Measurements from ENCODE around the gene RAB9B. TPM values are rescaled to one million over a fixed set of nuclear protein-coding genes. Genes with fewer than 3 reads are reported as not detected.
A peak's percentile ranks its signal among the peaks of the same experiment; 100 is the strongest.

Gene RAB9B
- total and polyA plus RNA-seq, 7 donors, result 0.47 to 15.2 (median 2.9) TPM

GRCh38 chrX:103792916-103793544 lies 39.0 kb downstream of the RAB9B start:
- H3K9me3 ChIP-seq, result no peaks in the 10 kb centered on the region
- H3K4me1 ChIP-seq, result no peaks in the 10 kb centered on the region
- ATAC-seq (peak in 3 of 4 donors; percentile 23 to 54 (median 50)), DNase-seq (no peak)
- no peak overlapping the region for H3K27ac ChIP-seq
- H3K27me3 ChIP-seq (ENCODE audit: insufficient read depth in 3 of 3, low read length in 2 of 3), result no peaks in the 10 kb centered on the region
- H3K4me3 ChIP-seq, result no peak overlapping the region
- TF ChIP-seq CTCF (IDR thresholded peaks at IDR 0.05), result no peak
- 56 to 70% (median 69%) methylated on average over 6 of the region's 6 CpGs for WGBS, 3 donors
- intact Hi-C loops (cut with DNase I), result no loop called here
- no peaks in the 10 kb centered on the region for H3K36me3 ChIP-seq (ENCODE audit: insufficient read depth in 1 of 2, low read depth in 1 of 2)

GRCh38 chrX:103791826-103792485 lies 40.1 kb downstream of the RAB9B start:
- DNase-seq (no peak), ATAC-seq (no peak)
- no peaks in the 10 kb centered on the region for H3K9me3 ChIP-seq
- H3K27ac ChIP-seq, result no peak overlapping the region
- 55 to 61% (median 55%) methylated on average over 2 of the region's 2 CpGs for WGBS, 3 donors
- no peak overlapping the region for H3K4me3 ChIP-seq
- intact Hi-C loops (cut with DNase I), result no loop called here
- H3K27me3 ChIP-seq (ENCODE audit: insufficient read depth in 3 of 3, low read length in 2 of 3), result no peaks in the 10 kb centered on the region
- no peaks in the 10 kb centered on the region for H3K4me1 ChIP-seq
- no peak for TF ChIP-seq CTCF (IDR thresholded peaks at IDR 0.05)
- no peaks in the 10 kb centered on the region for H3K36me3 ChIP-seq (ENCODE audit: insufficient read depth in 1 of 2, low read depth in 1 of 2)

GRCh38 chrX:103791228-103791627 lies 40.8 kb downstream of the RAB9B start:
- no peak overlapping the region for H3K4me3 ChIP-seq
- intact Hi-C loops (cut with DNase I), result no loop called here
- H3K9me3 ChIP-seq, result no peaks in the 10 kb centered on the region
- H3K27me3 ChIP-seq (ENCODE audit: insufficient read depth in 3 of 3, low read length in 2 of 3), result no peaks in the 10 kb centered on the region
- WGBS, 3 donors, result 61 to 79% (median 79%) methylated on average over 4 of the region's 4 CpGs
- H3K4me1 ChIP-seq, result no peaks in the 10 kb centered on the region
- H3K36me3 ChIP-seq (ENCODE audit: insufficient read depth in 1 of 2, low read depth in 1 of 2), result no peaks in the 10 kb centered on the region
- ATAC-seq (no peak), DNase-seq (no peak)
- no peak overlapping the region for H3K27ac ChIP-seq
- TF ChIP-seq CTCF (IDR thresholded peaks at IDR 0.05), result no peak

GRCh38 chrX:103789004-103789403 lies 43.1 kb downstream of the RAB9B start:
- intact Hi-C loops (cut with DNase I), result no loop called here
- H3K36me3 ChIP-seq (ENCODE audit: insufficient read depth in 1 of 2, low read depth in 1 of 2), result no peaks in the 10 kb centered on the region
- TF ChIP-seq CTCF (IDR thresholded peaks at IDR 0.05), result no peak
- no peak for ATAC-seq
- H3K4me3 ChIP-seq, result no peak overlapping the region
- DNase-seq, result no peak
- no peaks in the 10 kb centered on the region for H3K4me1 ChIP-seq
- H3K27ac ChIP-seq, result no peak overlapping the region
- no peaks in the 10 kb centered on the region for H3K27me3 ChIP-seq (ENCODE audit: insufficient read depth in 3 of 3, low read length in 2 of 3)
- no peaks in the 10 kb centered on the region for H3K9me3 ChIP-seq

Data from psoas muscle (tissue), 8 donors.